Activated CD4-positive, alpha-beta T cell treated with anti-CD3 and anti-CD28 coated beads, Interleukin-10, Interleukin-2, amounts not matched to agents 100 ng/mL and 50 ng/mL, durations not matched to agents 16 hours and 8 hours (primary cell): ENCODE results near the gene RORB.

Experiments used
- DNase-seq: peaks from one replicate; pipeline ENCODE4 v3.0.0-alpha.2; 2020

Gene RORB

GRCh38 chr9:74609671-74610405 lies 112.7 kb downstream of the RORB start:
- DNase-seq, result no peak

- no peak for DNase-seq
Measured at GRCh38 chr9:74610523-74611061, 113.5 kb downstream of the RORB start.

GRCh38 chr9:74630228-74630627 lies 133.1 kb downstream of the RORB start:
- DNase-seq, result no peak

- no peak for DNase-seq
Measured at GRCh38 chr9:74639112-74639511, 142.0 kb downstream of the RORB start.

GRCh38 chr9:74642376-74642775 lies 145.2 kb downstream of the RORB start:
- no peak for DNase-seq

- DNase-seq, result no peak
Measured at GRCh38 chr9:74643303-74643923, 146.3 kb downstream of the RORB start.

- no peak for DNase-seq
Measured at GRCh38 chr9:74644023-74644422, 146.9 kb downstream of the RORB start.

GRCh38 chr9:74645007-74645639 lies 148.0 kb downstream of the RORB start:
- peak; percentile 14 for DNase-seq

- DNase-seq, result no peak
Measured at GRCh38 chr9:74653410-74654080, 156.4 kb downstream of the RORB start.

- no peak for DNase-seq
Measured at GRCh38 chr9:74662674-74663073, 165.5 kb downstream of the RORB start.

GRCh38 chr9:74663439-74663838 lies 166.3 kb downstream of the RORB start:
- DNase-seq, result no peak

GRCh38 chr9:74666625-74667316 lies 169.6 kb downstream of the RORB start:
- DNase-seq, result no peak

GRCh38 chr9:74672237-74672636 lies 175.1 kb downstream of the RORB start:
- DNase-seq, result no peak

GRCh38 chr9:74674077-74674476 lies 176.9 kb downstream of the RORB start:
- no peak for DNase-seq

- DNase-seq, result no peak
Measured at GRCh38 chr9:74681906-74682305, 184.8 kb downstream of the RORB start.

- no peak for DNase-seq
Measured at GRCh38 chr9:74683322-74683721, 186.2 kb downstream of the RORB start.

- DNase-seq, result no peak
Measured at GRCh38 chr9:74691058-74691457, 193.9 kb downstream of the RORB start.

GRCh38 chr9:74696520-74696919 lies 199.4 kb downstream of the RORB start:
- DNase-seq, result peak; percentile 3

GRCh38 chr9:74697535-74697934 lies 200.4 kb downstream of the RORB start:
- no peak for DNase-seq

GRCh38 chr9:74711341-74711740 lies 214.2 kb downstream of the RORB start:
- no peak for DNase-seq

GRCh38 chr9:74718709-74719108 lies 221.6 kb downstream of the RORB start:
- DNase-seq, result no peak

GRCh38 chr9:74719306-74719705 lies 222.2 kb downstream of the RORB start:
- DNase-seq, result no peak
